ENCODE results near the gene LRRC30. TPM values are rescaled to one million over a fixed set of nuclear protein-coding genes. Genes with fewer than 3 reads are reported as not detected.

LRRC30 gene
- total RNA-seq, 1 experiment from 2014 or later: not detected

DNA sequence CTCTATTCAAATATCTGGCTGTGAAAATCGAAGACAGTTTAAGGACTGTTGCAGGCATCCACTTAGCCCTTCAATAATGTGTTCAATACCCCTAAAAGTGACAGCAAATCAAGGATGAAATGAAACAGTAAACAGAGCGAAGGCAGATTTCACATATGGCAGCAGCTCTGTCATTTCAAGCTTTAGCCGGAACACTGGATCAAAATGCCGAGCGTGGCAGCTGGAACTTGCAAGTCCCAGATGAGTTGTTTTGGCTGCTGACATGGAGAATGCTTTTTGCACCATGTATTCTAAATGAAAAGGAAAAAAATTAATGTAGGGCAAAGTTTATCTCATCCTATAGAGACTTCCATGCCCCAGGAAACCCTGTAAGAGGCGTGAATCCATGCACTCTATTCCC lies 18.0 kb downstream of the LRRC30 start:
- no peak for TF ChIP-seq CTCF (conservative IDR thresholded peaks at IDR 0.05; ENCODE audit: low read depth, low read length)
- TF ChIP-seq EZH2phosphoT487 (IDR thresholded peaks at IDR 0.05; ENCODE audit: borderline replicate concordance, low read length): no peak
- TF ChIP-seq EZH2 (IDR thresholded peaks at IDR 0.05; ENCODE audit: low read length, unreplicated experiment): no peak
- Histone ChIP-seq H3K4me2 (ENCODE audit: low read length) (no peak overlapping the region), H3K4me3 (ENCODE audit: low read length) (no peak overlapping the region), H3K9me3 (ENCODE audit: low read length) (no peaks in the 10 kb centered on the region), H4K20me1 (ENCODE audit: low read length) (no peaks in the 10 kb centered on the region), H2AFZ (ENCODE audit: low read length) (no peak overlapping the region), H3K4me1 (ENCODE audit: insufficient read depth, low read length) (no peaks in the 10 kb centered on the region), H3F3A (ENCODE audit: low read length, unreplicated experiment) (no peaks in the 10 kb centered on the region), H3K27me3 (ENCODE audit: low read length) (peaks cover 48% of the 10 kb centered on the region), H3K9ac (ENCODE audit: low read length) (no peak overlapping the region), H3K36me3 (ENCODE audit: low read depth, low read length) (no peaks in the 10 kb centered on the region), H3K9me2 (replicated peaks; ENCODE audit: low read length) (no peaks in the 10 kb centered on the region), H3K27ac (ENCODE audit: low read length) (no peak overlapping the region), H3K79me2 (ENCODE audit: low read length) (no peaks in the 10 kb centered on the region)
- intact Hi-C loops (cut with micrococcal nuclease): no loop called here
- CTCF ChIA-PET: no interaction called here
- no TSS peak for BruUV-seq (replicated peaks)
- POLR2A ChIA-PET (ENCODE audit: unreplicated experiment): no interaction called here
- ATAC-seq: no peak
- no peak for DNase-seq

DNA sequence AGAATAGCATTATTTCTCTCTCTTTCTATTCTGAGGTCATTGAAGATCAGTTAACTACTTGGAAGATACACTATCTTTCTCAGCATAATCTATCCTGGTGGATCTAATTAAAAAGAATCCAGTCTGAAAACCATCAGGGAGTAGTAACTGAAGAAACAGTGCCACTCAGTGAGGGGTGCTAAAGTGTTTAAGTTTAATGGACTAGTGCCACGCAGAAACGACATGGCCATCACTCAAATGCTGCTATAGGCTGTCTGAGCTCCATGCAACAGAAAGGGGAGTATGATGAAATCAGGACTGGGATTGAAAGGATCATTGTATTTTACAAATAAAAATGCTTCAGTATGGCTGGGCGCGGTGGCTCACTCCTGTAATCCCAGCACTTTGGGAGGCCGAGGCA lies 23.3 kb downstream of the LRRC30 start:
- Histone ChIP-seq H3K9ac (ENCODE audit: low read length) (no peak overlapping the region), H3K36me3 (ENCODE audit: low read depth, low read length) (no peaks in the 10 kb centered on the region), H3K4me3 (ENCODE audit: low read length) (no peak overlapping the region), H3K9me2 (replicated peaks; ENCODE audit: low read length) (no peaks in the 10 kb centered on the region), H3K4me2 (ENCODE audit: low read length) (no peak overlapping the region), H3K4me1 (ENCODE audit: insufficient read depth, low read length) (no peaks in the 10 kb centered on the region), H3K27ac (ENCODE audit: low read length) (no peak overlapping the region), H3K79me2 (ENCODE audit: low read length) (no peaks in the 10 kb centered on the region), H3K9me3 (ENCODE audit: low read length) (no peaks in the 10 kb centered on the region), H4K20me1 (ENCODE audit: low read length) (no peaks in the 10 kb centered on the region), H3K27me3 (ENCODE audit: low read length) (peaks cover 57% of the 10 kb centered on the region), H3F3A (ENCODE audit: low read length, unreplicated experiment) (no peaks in the 10 kb centered on the region), H2AFZ (ENCODE audit: low read length) (no peak overlapping the region)
- ChIA-PET POLR2A (ENCODE audit: unreplicated experiment) (no interaction called here), CTCF (no interaction called here)
- no peak for DNase-seq
- no peak for TF ChIP-seq CTCF (conservative IDR thresholded peaks at IDR 0.05; ENCODE audit: low read depth, low read length)
- TF ChIP-seq EZH2 (IDR thresholded peaks at IDR 0.05; ENCODE audit: low read length, unreplicated experiment): no peak
- TF ChIP-seq EZH2phosphoT487 (IDR thresholded peaks at IDR 0.05; ENCODE audit: borderline replicate concordance, low read length): no peak
- intact Hi-C loops (cut with micrococcal nuclease): no loop called here
- BruUV-seq (replicated peaks): no TSS peak
- no peak for ATAC-seq

DNA sequence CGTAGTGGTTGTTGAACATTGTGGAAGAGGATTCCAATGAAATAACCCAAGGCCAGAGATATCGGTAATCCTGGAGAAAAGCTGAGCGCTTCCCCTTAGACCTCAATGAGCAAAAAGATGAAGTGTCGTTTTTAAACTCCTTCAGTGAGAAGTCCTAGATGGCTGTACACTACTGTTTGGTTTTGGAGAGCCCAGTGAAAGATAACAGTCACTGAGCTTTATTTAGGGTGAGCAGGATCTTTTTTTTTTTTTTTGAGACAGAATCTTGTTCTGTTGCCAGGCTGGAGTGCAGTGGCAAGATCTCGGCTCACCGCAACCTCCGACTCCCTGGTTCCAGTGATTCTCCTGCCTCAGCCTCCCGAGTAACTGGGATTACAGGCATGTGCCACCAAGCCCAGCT lies 24.2 kb downstream of the LRRC30 start:
- Histone ChIP-seq H4K20me1 (ENCODE audit: low read length) (no peaks in the 10 kb centered on the region), H3F3A (ENCODE audit: low read length, unreplicated experiment) (no peaks in the 10 kb centered on the region), H3K9me2 (replicated peaks; ENCODE audit: low read length) (no peaks in the 10 kb centered on the region), H3K4me2 (ENCODE audit: low read length) (no peak overlapping the region), H3K79me2 (ENCODE audit: low read length) (no peaks in the 10 kb centered on the region), H3K27me3 (ENCODE audit: low read length) (peaks cover 66% of the 10 kb centered on the region), H3K4me1 (ENCODE audit: insufficient read depth, low read length) (no peaks in the 10 kb centered on the region), H3K4me3 (ENCODE audit: low read length) (no peak overlapping the region), H3K9me3 (ENCODE audit: low read length) (no peaks in the 10 kb centered on the region), H3K27ac (ENCODE audit: low read length) (no peak overlapping the region), H3K9ac (ENCODE audit: low read length) (no peak overlapping the region), H2AFZ (ENCODE audit: low read length) (no peak overlapping the region), H3K36me3 (ENCODE audit: low read depth, low read length) (no peaks in the 10 kb centered on the region)
- ChIA-PET POLR2A (ENCODE audit: unreplicated experiment) (no interaction called here), CTCF (interaction anchor here (0.7 kb wide), 1 partner anchor 32 kb away, joined by 7 read pairs; no protein-coding TSS in a partner anchor)
- no TSS peak for BruUV-seq (replicated peaks)
- TF ChIP-seq EZH2 (IDR thresholded peaks at IDR 0.05; ENCODE audit: low read length, unreplicated experiment): no peak
- TF ChIP-seq EZH2phosphoT487 (IDR thresholded peaks at IDR 0.05; ENCODE audit: borderline replicate concordance, low read length): no peak
- no peak for TF ChIP-seq CTCF (conservative IDR thresholded peaks at IDR 0.05; ENCODE audit: low read depth, low read length)
- DNase-seq: no peak
- ATAC-seq: no peak
- intact Hi-C loops (cut with micrococcal nuclease): no loop called here

All from PC-3 (cell line).